Measurements from ENCODE around the gene ECHDC1. TPM values are rescaled to one million over a fixed set of nuclear protein-coding genes. Genes with fewer than 3 reads are reported as not detected.

ECHDC1 gene
- total RNA-seq, 1 experiment from 2014 or later = 47.2 TPM

GRCh38 chr6:127276331-127276730, 67.1 kb downstream of the ECHDC1 start:
- H3K9me2 ChIP-seq (ENCODE audit: insufficient read depth) = no peaks in the 10 kb centered on the region
- peaks cover 33% of the 10 kb centered on the region for H3K79me2 ChIP-seq (ENCODE audit: insufficient read depth, low read length)
- RAD21 ChIA-PET (ENCODE audit: low non-redundant PET in 1 of 2, low total read pairs in 2 of 2, uncharacterized antibody in 2 of 2, unreplicated experiment in 2 of 2) = no interaction called here
- no peak for ATAC-seq
- TF ChIP-seq EZH2 (IDR thresholded peaks at IDR 0.05) (no peak), MAX (IDR thresholded peaks at IDR 0.05) (no peak)
- no peaks in the 10 kb centered on the region for H3K36me3 ChIP-seq (ENCODE audit: control insufficient read depth in 1 of 2, insufficient read depth in 2 of 2, low read length in 2 of 2)
- POLR2A ChIA-PET = no interaction called here
- H3K9me3 ChIP-seq (ENCODE audit: control insufficient read depth in 1 of 2, insufficient read depth in 1 of 2, low read depth in 1 of 2, low read length in 2 of 2) = no peaks in the 10 kb centered on the region
- no peaks in the 10 kb centered on the region for H3K4me1 ChIP-seq (ENCODE audit: control insufficient read depth in 1 of 2, insufficient read depth in 2 of 2, low read length in 2 of 2)
- no peak overlapping the region for H2AFZ ChIP-seq (ENCODE audit: low read depth, low read length, poor library complexity, severe bottlenecking)
- no peaks in the 10 kb centered on the region for H3K27me3 ChIP-seq (ENCODE audit: insufficient read depth, low read length)
- CTCF ChIA-PET = interaction anchor here (2.6 kb wide), 1 partner anchor 10 kb away, joined by 17 read pairs; the partner anchor contains the start of gene RNF146
- no TSS peak for BruUV-seq (replicated peaks)
- no peak overlapping the region for H3K4me2 ChIP-seq (ENCODE audit: low read length)
- intact Hi-C loops (cut with micrococcal nuclease) = no loop called here
- H3K4me3 ChIP-seq (replicated peaks in 1 of 2; ENCODE audit: low read depth in 1 of 2, low read length in 2 of 2) = no peak overlapping the region
- no peak for DNase-seq (ENCODE audit: low read depth, low spot score)
- no peak overlapping the region for H3K9ac ChIP-seq (ENCODE audit: low read length)
- H4K20me1 ChIP-seq (ENCODE audit: insufficient read depth) = 0 out of 2 replicates have a peak, but pooled peaks cover 3% of the 10 kb centered on the region
- H3K27ac ChIP-seq (ENCODE audit: low read depth, low read length) = no peak overlapping the region

DNA sequence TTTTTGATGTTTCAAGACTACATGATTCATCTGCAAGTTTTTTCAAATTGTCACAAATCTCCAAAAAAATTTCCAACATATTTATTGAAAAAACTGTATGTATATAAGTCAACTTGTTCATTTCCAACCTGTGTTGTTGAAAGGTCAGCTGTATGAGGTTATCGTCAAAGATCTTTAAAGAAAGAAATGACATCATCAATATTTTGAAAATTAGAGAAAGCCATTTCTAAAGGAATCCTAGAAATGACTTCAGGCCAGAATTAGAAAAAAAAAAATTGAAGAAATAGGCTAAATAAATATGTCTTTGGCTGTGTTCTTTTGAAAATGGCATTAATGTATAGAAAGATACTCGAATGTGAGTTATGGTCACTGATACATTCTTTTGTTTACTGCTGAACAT, 69.9 kb downstream of the ECHDC1 start:
- no peaks in the 10 kb centered on the region for H3K9me2 ChIP-seq (ENCODE audit: insufficient read depth)
- peaks cover 0 to under 1% of the 10 kb centered on the region in 2 experiments; a peak in 2 of 4 replicates for H3K4me1 ChIP-seq (ENCODE audit: control insufficient read depth in 1 of 2, insufficient read depth in 2 of 2, low read length in 2 of 2)
- H3K4me3 ChIP-seq (replicated peaks in 1 of 2; ENCODE audit: low read depth in 1 of 2, low read length in 2 of 2) = no peak overlapping the region
- RAD21 ChIA-PET (ENCODE audit: low non-redundant PET in 1 of 2, low total read pairs in 2 of 2, uncharacterized antibody in 2 of 2, unreplicated experiment in 2 of 2) = no interaction called here
- POLR2A ChIA-PET = no interaction called here
- no peak overlapping the region for H2AFZ ChIP-seq (ENCODE audit: low read depth, low read length, poor library complexity, severe bottlenecking)
- H3K4me2 ChIP-seq (ENCODE audit: low read length) = no peak overlapping the region
- CTCF ChIA-PET = no interaction called here
- H3K9me3 ChIP-seq (ENCODE audit: control insufficient read depth in 1 of 2, insufficient read depth in 1 of 2, low read depth in 1 of 2, low read length in 2 of 2) = no peaks in the 10 kb centered on the region
- H3K79me2 ChIP-seq (ENCODE audit: insufficient read depth, low read length) = peaks cover 60% of the 10 kb centered on the region
- no peak for DNase-seq (ENCODE audit: low read depth, low spot score)
- 0 out of 2 replicates have a peak, but pooled peaks cover 3% of the 10 kb centered on the region for H4K20me1 ChIP-seq (ENCODE audit: insufficient read depth)
- no TSS peak for BruUV-seq (replicated peaks)
- H3K36me3 ChIP-seq (ENCODE audit: control insufficient read depth in 1 of 2, insufficient read depth in 2 of 2, low read length in 2 of 2) = no peaks in the 10 kb centered on the region
- no peak for ATAC-seq
- intact Hi-C loops (cut with micrococcal nuclease) = no loop called here
- H3K9ac ChIP-seq (ENCODE audit: low read length) = no peak overlapping the region
- H3K27ac ChIP-seq (ENCODE audit: low read depth, low read length) = no peak overlapping the region
- no peaks in the 10 kb centered on the region for H3K27me3 ChIP-seq (ENCODE audit: insufficient read depth, low read length)
- TF ChIP-seq SRF (IDR thresholded peaks at IDR 0.05; ENCODE audit: low read depth) (no peak), ELF1 (IDR thresholded peaks at IDR 0.05; ENCODE audit: borderline replicate concordance, low read depth) (no peak), JUND (IDR thresholded peaks at IDR 0.05) (no peak), TCF7L2 (IDR thresholded peaks at IDR 0.05; ENCODE audit: borderline replicate concordance, extremely low read depth, insufficient read depth, insufficient read length) (no peak), RAD21 (IDR thresholded peaks at IDR 0.05; ENCODE audit: low read depth) (no peak), EZH2phosphoT487 (IDR thresholded peaks at IDR 0.05; ENCODE audit: borderline replicate concordance) (no peak), CBX3 (IDR thresholded peaks at IDR 0.05; ENCODE audit: low read depth) (no peak), EGR1 (IDR thresholded peaks at IDR 0.05; ENCODE audit: low read depth) (no peak), ZNF274 (IDR thresholded peaks at IDR 0.05; ENCODE audit: low read depth, low read length) (no peak), CTCF (IDR thresholded peaks at IDR 0.05 in 2 of 3, conservative IDR thresholded peaks at IDR 0.05 in 1 of 3; ENCODE audit: borderline replicate concordance in 1 of 3, insufficient read depth in 1 of 3, low read depth in 2 of 3, low read length in 2 of 3) (no peak)
- TF ChIP-seq, protein P1, sequence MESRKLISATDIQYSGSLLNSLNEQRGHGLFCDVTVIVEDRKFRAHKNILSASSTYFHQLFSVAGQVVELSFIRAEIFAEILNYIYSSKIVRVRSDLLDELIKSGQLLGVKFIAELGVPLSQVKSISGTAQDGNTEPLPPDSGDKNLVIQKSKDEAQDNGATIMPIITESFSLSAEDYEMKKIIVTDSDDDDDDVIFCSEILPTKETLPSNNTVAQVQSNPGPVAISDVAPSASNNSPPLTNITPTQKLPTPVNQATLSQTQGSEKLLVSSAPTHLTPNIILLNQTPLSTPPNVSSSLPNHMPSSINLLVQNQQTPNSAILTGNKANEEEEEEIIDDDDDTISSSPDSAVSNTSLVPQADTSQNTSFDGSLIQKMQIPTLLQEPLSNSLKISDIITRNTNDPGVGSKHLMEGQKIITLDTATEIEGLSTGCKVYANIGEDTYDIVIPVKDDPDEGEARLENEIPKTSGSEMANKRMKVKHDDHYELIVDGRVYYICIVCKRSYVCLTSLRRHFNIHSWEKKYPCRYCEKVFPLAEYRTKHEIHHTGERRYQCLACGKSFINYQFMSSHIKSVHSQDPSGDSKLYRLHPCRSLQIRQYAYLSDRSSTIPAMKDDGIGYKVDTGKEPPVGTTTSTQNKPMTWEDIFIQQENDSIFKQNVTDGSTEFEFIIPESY (IDR thresholded peaks at IDR 0.05; ENCODE audit: extremely low read depth, insufficient replicate concordance, low read length) = no peak

Measured in HCT116 (cell line).